Astrocyte (in vitro differentiated cells and primary cell): ENCODE data around the gene DCAF8L1. TPM values are rescaled to one million over a fixed set of nuclear protein-coding genes. Genes with fewer than 3 reads are reported as not detected.

Experiments
- DNase-seq: peaks from one replicate; pipeline ENCODE4 v3.0.0-alpha.2; 2010; ENCODE audit warnings: low read depth
- FAIRE-seq: peaks from 2 replicates; lab custom pipeline; 2011; peaks lifted over from hg19 to GRCh38; lab: Jason Lieb, UNC
- H2AFZ ChIP-seq: 2 replicates; pipeline ENCODE4 v1.6.0; 2012; ENCODE audit warnings: low read depth, low read length, inconsistent platforms
- H3K27ac ChIP-seq: 2 replicates; pipeline ENCODE4 v1.5.1; 2011; ENCODE audit warnings: low read depth, low read length, inconsistent platforms
- H3K27me3 ChIP-seq: 2 replicates; pipeline ENCODE4 v1.6.0; 2011; ENCODE audit warnings: low read length, inconsistent platforms; ENCODE audit not compliant: insufficient read depth
- H3K36me3 ChIP-seq: 2 replicates; pipeline ENCODE4 v1.5.1; 2011; ENCODE audit warnings: low read length, inconsistent platforms; ENCODE audit not compliant: insufficient read depth
- H3K4me1 ChIP-seq: 2 replicates; pipeline ENCODE4 v1.5.1; 2011; ENCODE audit warnings: low read length, inconsistent platforms; ENCODE audit not compliant: insufficient read depth
- H3K4me2 ChIP-seq: 2 replicates; pipeline ENCODE4 v1.6.0; 2012; ENCODE audit warnings: low read length, inconsistent platforms
- H3K4me3 ChIP-seq: 2 replicates; pipeline ENCODE4 v1.5.1; 2011; ENCODE audit warnings: low read depth, mild to moderate bottlenecking, low read length, inconsistent platforms; ENCODE audit not compliant: insufficient read depth
- H3K79me2 ChIP-seq: 2 replicates; pipeline ENCODE4 v1.6.0; 2012; ENCODE audit warnings: mild to moderate bottlenecking, low read length, inconsistent platforms; ENCODE audit not compliant: insufficient read depth
- H3K9ac ChIP-seq: 2 replicates; pipeline ENCODE4 v1.6.0; 2012; ENCODE audit warnings: mild to moderate bottlenecking, low read length, inconsistent platforms
- H3K9me3 ChIP-seq: 2 replicates; pipeline ENCODE4 v1.5.1; 2012; ENCODE audit warnings: low read depth, mild to moderate bottlenecking, low read length, inconsistent platforms; ENCODE audit not compliant: insufficient read depth
- H4K20me1 ChIP-seq: 2 replicates; pipeline ENCODE4 v1.6.0; 2012; ENCODE audit warnings: low read length, inconsistent platforms; ENCODE audit not compliant: insufficient read depth
- H3K27ac Mint-ChIP-seq: one replicate; pipeline ENCODE4 v1.8.0; 2021; ENCODE audit warnings: mild to moderate bottlenecking, mixed read lengths; ENCODE audit not compliant: unreplicated experiment
- H3K27me3 Mint-ChIP-seq: one replicate; pipeline ENCODE4 v1.8.0; 2021; ENCODE audit warnings: low read depth, mixed read lengths; ENCODE audit not compliant: unreplicated experiment
- H3K36me3 Mint-ChIP-seq: one replicate; pipeline ENCODE4 v1.8.0; 2021; ENCODE audit warnings: low read depth, mixed read lengths; ENCODE audit not compliant: unreplicated experiment
- H3K4me1 Mint-ChIP-seq: one replicate; pipeline ENCODE4 v1.8.0; 2021; ENCODE audit warnings: low read depth, mixed read lengths; ENCODE audit not compliant: unreplicated experiment
- H3K4me3 Mint-ChIP-seq: one replicate; pipeline ENCODE4 v1.8.0; 2021; ENCODE audit warnings: mild to moderate bottlenecking, moderate library complexity, mixed read lengths; ENCODE audit not compliant: unreplicated experiment
- H3K9me3 Mint-ChIP-seq: one replicate; pipeline ENCODE4 v1.8.0; 2021; ENCODE audit warnings: mild to moderate bottlenecking, mixed read lengths; ENCODE audit not compliant: unreplicated experiment
- EZH2 ChIP-seq: IDR thresholded peaks from 2 replicates; pipeline ENCODE4 v1.6.1; 2012; ENCODE audit warnings: mild to moderate bottlenecking, low read length, inconsistent platforms; ENCODE audit not compliant: insufficient read depth
- total RNA-seq: library from RNA; stranded (reverse); gene quantifications from 2 replicates; pipeline ENCODE4 v1.2.1, GENCODE V29; 2021
- TF ChIP-seq, protein P1 (sequence below): IDR thresholded peaks from 2 replicates; pipeline ENCODE4 v1.5.1; 2011; ENCODE audit warnings: low read depth, mild to moderate bottlenecking, inconsistent platforms, low read length, moderate library complexity; ENCODE audit not compliant: insufficient read depth

The DCAF8L1 gene
- total RNA-seq, 1 donor from 2014 or later = not detected

DNA sequence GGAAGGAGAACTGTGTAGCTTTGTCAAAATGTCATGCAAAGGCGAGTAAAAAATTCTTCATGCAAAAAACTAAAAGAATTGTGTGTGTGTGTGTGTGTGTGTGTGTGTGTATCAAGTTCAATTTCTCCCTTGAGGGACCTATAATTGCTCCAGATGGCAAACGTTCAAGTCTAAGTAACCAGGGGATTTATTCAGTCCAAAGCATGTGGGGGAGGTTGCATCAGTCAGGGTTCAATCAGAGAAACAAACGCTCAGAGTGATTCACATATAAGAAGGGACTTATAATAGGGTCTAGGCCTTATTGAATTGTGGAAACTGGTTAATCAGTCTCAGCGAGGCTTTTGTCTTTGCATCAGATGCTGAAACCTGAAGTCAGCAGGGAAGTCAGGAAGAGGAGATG is 5.0 kb downstream of the DCAF8L1 start:
- Histone ChIP-seq H4K20me1 (no peaks in the 10 kb centered on the region), H3K27ac (no peak overlapping the region), H2AFZ (no peak overlapping the region), H3K36me3 (no peaks in the 10 kb centered on the region), H3K4me1 (no peaks in the 10 kb centered on the region), H3K4me3 (no peak overlapping the region), H3K79me2 (no peaks in the 10 kb centered on the region), H3K27me3 (no peaks in the 10 kb centered on the region), H3K9ac (no peak overlapping the region), H3K9me3 (no peaks in the 10 kb centered on the region), H3K4me2 (no peak overlapping the region)
- Mint-ChIP-seq H3K4me3 (no peak overlapping the region), H3K27me3 (no peaks in the 10 kb centered on the region), H3K36me3 (no peaks in the 10 kb centered on the region), H3K27ac (no peak overlapping the region), H3K4me1 (no peaks in the 10 kb centered on the region), H3K9me3 (no peaks in the 10 kb centered on the region)
- TF ChIP-seq, protein P1, sequence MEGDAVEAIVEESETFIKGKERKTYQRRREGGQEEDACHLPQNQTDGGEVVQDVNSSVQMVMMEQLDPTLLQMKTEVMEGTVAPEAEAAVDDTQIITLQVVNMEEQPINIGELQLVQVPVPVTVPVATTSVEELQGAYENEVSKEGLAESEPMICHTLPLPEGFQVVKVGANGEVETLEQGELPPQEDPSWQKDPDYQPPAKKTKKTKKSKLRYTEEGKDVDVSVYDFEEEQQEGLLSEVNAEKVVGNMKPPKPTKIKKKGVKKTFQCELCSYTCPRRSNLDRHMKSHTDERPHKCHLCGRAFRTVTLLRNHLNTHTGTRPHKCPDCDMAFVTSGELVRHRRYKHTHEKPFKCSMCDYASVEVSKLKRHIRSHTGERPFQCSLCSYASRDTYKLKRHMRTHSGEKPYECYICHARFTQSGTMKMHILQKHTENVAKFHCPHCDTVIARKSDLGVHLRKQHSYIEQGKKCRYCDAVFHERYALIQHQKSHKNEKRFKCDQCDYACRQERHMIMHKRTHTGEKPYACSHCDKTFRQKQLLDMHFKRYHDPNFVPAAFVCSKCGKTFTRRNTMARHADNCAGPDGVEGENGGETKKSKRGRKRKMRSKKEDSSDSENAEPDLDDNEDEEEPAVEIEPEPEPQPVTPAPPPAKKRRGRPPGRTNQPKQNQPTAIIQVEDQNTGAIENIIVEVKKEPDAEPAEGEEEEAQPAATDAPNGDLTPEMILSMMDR = no peak
- TF ChIP-seq EZH2 = no peak
- DNase-seq (no peak), FAIRE-seq (no peak)

DNA sequence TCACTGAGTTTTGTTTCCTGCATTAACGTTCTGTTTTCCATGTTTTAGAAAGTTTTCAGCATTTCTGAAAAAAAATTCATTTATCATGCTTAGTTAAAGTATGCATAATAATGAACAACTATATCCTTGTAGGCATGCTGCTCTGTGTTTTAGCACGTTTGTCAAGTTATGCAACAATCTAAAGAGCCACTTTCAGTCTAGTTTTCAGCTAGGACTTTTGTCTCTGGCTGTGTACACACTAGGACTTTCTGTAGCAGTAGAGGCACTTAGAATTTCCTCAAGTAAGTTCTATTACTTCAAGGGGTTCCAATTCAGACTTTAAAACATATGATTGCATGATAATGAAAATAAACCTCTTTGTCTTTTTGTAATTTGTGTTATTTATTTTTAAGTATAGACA is 12.4 kb downstream of the DCAF8L1 start:
- no peak overlapping the region for H3K27ac ChIP-seq
- no peak overlapping the region for H3K4me3 ChIP-seq
- no peaks in the 10 kb centered on the region for H3K79me2 ChIP-seq
- no peaks in the 10 kb centered on the region for H3K9me3 ChIP-seq
- DNase-seq = no peak
- Mint-ChIP-seq H3K4me3 (no peak overlapping the region), H3K36me3 (no peaks in the 10 kb centered on the region), H3K27me3 (no peaks in the 10 kb centered on the region), H3K27ac (no peak overlapping the region), H3K9me3 (peaks cover 2% of the 10 kb centered on the region), H3K4me1 (no peaks in the 10 kb centered on the region)
- TF ChIP-seq EZH2 = no peak
- TF ChIP-seq, protein P1 = no peak
- no peak for FAIRE-seq
- H3K36me3 ChIP-seq = no peaks in the 10 kb centered on the region
- no peaks in the 10 kb centered on the region for H3K4me1 ChIP-seq
- H3K4me2 ChIP-seq = no peak overlapping the region
- no peaks in the 10 kb centered on the region for H3K27me3 ChIP-seq
- no peak overlapping the region for H2AFZ ChIP-seq
- no peak overlapping the region for H3K9ac ChIP-seq
- no peaks in the 10 kb centered on the region for H4K20me1 ChIP-seq

DNA sequence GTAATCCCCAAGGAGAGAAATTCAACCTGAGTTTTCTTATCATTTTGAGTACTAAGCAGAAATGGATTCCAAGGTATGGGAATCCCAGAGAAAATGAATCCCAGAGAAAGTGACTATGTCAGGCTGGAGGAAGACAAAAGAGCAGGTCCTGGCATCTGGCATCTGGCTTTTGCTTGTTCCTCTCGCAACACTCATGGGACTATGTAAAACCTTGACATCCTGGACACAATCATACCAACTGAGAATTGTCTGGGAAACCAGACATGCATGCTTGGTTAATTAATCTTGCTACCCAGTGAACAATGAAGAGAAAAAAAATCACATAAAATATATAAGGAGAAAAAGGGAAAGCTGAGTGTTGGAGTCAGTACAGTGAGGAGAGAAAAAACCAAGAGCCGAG is 12.9 kb downstream of the DCAF8L1 start:
- Histone ChIP-seq H3K9ac (no peak overlapping the region), H3K4me3 (no peak overlapping the region), H3K27me3 (no peaks in the 10 kb centered on the region), H3K27ac (no peak overlapping the region), H2AFZ (no peak overlapping the region), H3K4me2 (no peak overlapping the region), H3K79me2 (no peaks in the 10 kb centered on the region), H4K20me1 (no peaks in the 10 kb centered on the region), H3K9me3 (no peaks in the 10 kb centered on the region), H3K36me3 (no peaks in the 10 kb centered on the region), H3K4me1 (no peaks in the 10 kb centered on the region)
- Mint-ChIP-seq H3K36me3 (no peaks in the 10 kb centered on the region), H3K9me3 (peaks cover 2% of the 10 kb centered on the region), H3K4me1 (no peaks in the 10 kb centered on the region), H3K27ac (no peak overlapping the region), H3K4me3 (no peak overlapping the region), H3K27me3 (no peaks in the 10 kb centered on the region)
- DNase-seq = no peak
- FAIRE-seq = no peak
- TF ChIP-seq, protein P1 = no peak
- TF ChIP-seq EZH2 = no peak
